NCI-H2196 (cell line): ENCODE measurements around the gene LRG1.
A peak's percentile ranks its signal among the peaks of the same experiment; 100 is the strongest.
"Not testable (repeated sequence)": the region's sequence is repeated elsewhere in the genome, so short reads cannot be mapped to it uniquely, and the experiment has no call there.

Experiments
- DNase-seq: peaks from one replicate; lab custom pipeline; 2025; ENCODE audit not compliant: unreplicated experiment; lab: John Stamatoyannopoulos, UW

Gene LRG1

GRCh38 chr19:4576016-4576933 lies 36.4 kb upstream of the LRG1 start:
- peak; percentile 41 for DNase-seq

- no peak for DNase-seq
These were observed 35.6 kb upstream of the LRG1 start for GRCh38 chr19:4575267-4576015.

GRCh38 chr19:4573682-4574081 lies 33.8 kb upstream of the LRG1 start:
- DNase-seq, result no peak

- DNase-seq, result no peak
These were observed 31.6 kb upstream of the LRG1 start for GRCh38 chr19:4571305-4571917.

- DNase-seq, result no peak
These were observed 31.1 kb upstream of the LRG1 start for GRCh38 chr19:4570916-4571304.

GRCh38 chr19:4570402-4570801 lies 30.6 kb upstream of the LRG1 start:
- no peak for DNase-seq

- no peak for DNase-seq
These were observed 29.1 kb upstream of the LRG1 start for GRCh38 chr19:4568886-4569285.

GRCh38 chr19:4567584-4568071 lies 27.8 kb upstream of the LRG1 start:
- peak; percentile 63 for DNase-seq

- DNase-seq, result no peak
These were observed 26.7 kb upstream of the LRG1 start for GRCh38 chr19:4566402-4567051.

- DNase-seq, result not testable (repeated sequence)
These were observed 23.7 kb upstream of the LRG1 start for GRCh38 chr19:4563562-4563961.

GRCh38 chr19:4562085-4562484 lies 22.2 kb upstream of the LRG1 start:
- not testable (repeated sequence) for DNase-seq

- DNase-seq, result no peak
These were observed 19.7 kb upstream of the LRG1 start, which contains the start of gene SEMA6B for GRCh38 chr19:4559569-4559968. TSS of gene SEMA6B (minus strand) at chr19:4559684. CDS start at chr19:4558457, 1,227 bp downstream.

GRCh38 chr19:4557971-4558941 lies 18.4 kb upstream of the LRG1 start:
- DNase-seq, result peak; percentile 33

GRCh38 chr19:4557144-4557970 lies 17.5 kb upstream of the LRG1 start:
- DNase-seq, result no peak

GRCh38 chr19:4556597-4557127 lies 16.8 kb upstream of the LRG1 start:
- no peak for DNase-seq

- no peak for DNase-seq
These were observed 16.1 kb upstream of the LRG1 start for GRCh38 chr19:4555657-4556561.

GRCh38 chr19:4554717-4555116 lies 14.9 kb upstream of the LRG1 start:
- DNase-seq, result no peak

GRCh38 chr19:4553775-4554174 lies 13.9 kb upstream of the LRG1 start:
- DNase-seq, result no peak
